K562 (cell line): Measurements from ENCODE around the gene DHX29. TPM values are rescaled to one million over a fixed set of nuclear protein-coding genes. Genes with fewer than 3 reads are reported as not detected.

Source experiments
- ATAC-seq: fragments of 200-7000 bp; cut with Tn5 transposase; 3 replicates; pipeline ENCODE4 v1.9.1; 2020; ENCODE audit warnings: moderate library complexity
- Bru-seq: library from RNA; stranded (reverse); fragments of 400-500 nt; gene quantifications from one replicate; lab custom pipeline; 2021; lab: Mats Ljungman, UMichigan
- BruChase-seq, 2 experiments: library from RNA; stranded (reverse); fragments of 400-500 nt; gene quantifications; one replicate each; lab custom pipeline; 2021; lab: Mats Ljungman, UMichigan
- BruUV-seq: library from RNA; stranded (reverse); fragments of 400-500 nt; replicated peaks from 2 replicates; lab custom pipeline; 2021; lab: Mats Ljungman, UMichigan
- CTCF ChIA-PET: fragments of 300-600 bp; formaldehyde crosslinking; extraction: SDS; loops from one replicate; lab custom pipeline; 2021; ENCODE audit warnings: low intra/inter-chr PET ratio; lab: Yijun Ruan, JAX
- POLR2A ChIA-PET: fragments of 300-600, 350-650 bp; sonication (Branson Sonifier 250); formaldehyde crosslinking; extraction: SDS; loops from one replicate; lab custom pipeline; 2021; ENCODE audit warnings: antibody characterized with exemption, inconsistent platforms; lab: Yijun Ruan, JAX
- DNase-seq, 4 experiments: peaks; one replicate each; pipeline versions ENCODE4 v3.0.0 to v3.0.0-alpha.2; 2011 to 2018; ENCODE audit warnings: low spot score in 3 of 4, mixed read lengths in 3 of 4; ENCODE audit errors: extremely low read depth in 1 of 4
- FAIRE-seq: peaks from 2 replicates; lab custom pipeline; 2011; peaks lifted over from hg19 to GRCh38; lab: Jason Lieb, UNC
- H2AFZ ChIP-seq: 2 replicates; pipeline ENCODE4 v1.6.0; 2011; ENCODE audit warnings: low read depth, low read length, control low read depth, inconsistent platforms
- H3K27ac ChIP-seq: fragments of 200-600 bp; 3 replicates; pipeline ENCODE4 v1.8.0; 2011; ENCODE audit warnings: low read depth, mild to moderate bottlenecking, control low read depth, inconsistent platforms, low read length, moderate library complexity, mixed read lengths; ENCODE audit errors: extremely low read depth
- H3K27me3 ChIP-seq, 2 experiments: fragments of 300-600 bp in 1 of 2; 2 replicates in 1 of 2; 3 replicates in 1 of 2; pipeline versions ENCODE4 v1.6.0 to v1.8.0; 2011; ENCODE audit warnings: inconsistent platforms in 2 of 2, low read length in 2 of 2, mild to moderate bottlenecking in 1 of 2, mixed read lengths in 1 of 2, moderate library complexity in 1 of 2; ENCODE audit not compliant: control insufficient read depth in 2 of 2, insufficient read depth in 2 of 2
- H3K36me3 ChIP-seq: fragments of 300-600 bp; 3 replicates; pipeline ENCODE4 v1.8.0; 2011; ENCODE audit warnings: mild to moderate bottlenecking, low read length, inconsistent platforms; ENCODE audit not compliant: control insufficient read depth, insufficient read depth
- H3K4me1 ChIP-seq, 2 experiments: fragments of 200-600 bp in 1 of 2; replicated peaks in 1 of 2; 2 replicates in 1 of 2; 3 replicates in 1 of 2; pipeline versions ENCODE4 v1.5.1 to v1.8.0; 2011; ENCODE audit warnings: inconsistent platforms in 2 of 2, low read length in 2 of 2, mild to moderate bottlenecking in 1 of 2, mixed read lengths in 1 of 2, moderate library complexity in 1 of 2; ENCODE audit not compliant: control insufficient read depth in 2 of 2, insufficient read depth in 2 of 2
- H3K4me2 ChIP-seq: 2 replicates; pipeline ENCODE4 v1.6.1; 2011; ENCODE audit warnings: low read length, control low read depth, inconsistent platforms, mixed read lengths; ENCODE audit not compliant: insufficient read depth
- H3K4me3 ChIP-seq: fragments of 200-600 bp; sonication (generic), shearing (Covaris generic); 2 replicates; pipeline ENCODE4 v1.5.1; 2016; ENCODE audit warnings: control low read depth, inconsistent platforms
- H3K79me2 ChIP-seq: fragments of 200-600 bp; 3 replicates; pipeline ENCODE4 v1.8.0; 2011; ENCODE audit warnings: low read length, inconsistent platforms; ENCODE audit not compliant: control insufficient read depth, insufficient read depth
- H3K9ac ChIP-seq, 2 experiments: 2 replicates each; pipeline versions ENCODE4 v1.6.0 to v1.6.1; 2011; ENCODE audit warnings: low read depth in 2 of 2, low read length in 2 of 2, control low read depth in 1 of 2, inconsistent platforms in 1 of 2, mild to moderate bottlenecking in 1 of 2, mixed read lengths in 1 of 2; ENCODE audit not compliant: insufficient read depth in 1 of 2
- H3K9me1 ChIP-seq: one replicate; pipeline ENCODE4 v1.6.0; 2011; ENCODE audit warnings: inconsistent platforms, mild to moderate bottlenecking, low read length, moderate library complexity; ENCODE audit not compliant: control insufficient read depth, insufficient read depth
- H3K9me3 ChIP-seq: replicated peaks from 2 replicates; pipeline ENCODE4 v1.5.1; 2011; ENCODE audit warnings: low read depth, low read length, inconsistent platforms; ENCODE audit not compliant: control insufficient read depth, insufficient read depth
- H4K20me1 ChIP-seq: replicated peaks from 2 replicates; pipeline ENCODE4 v1.6.1; 2011; ENCODE audit warnings: low read length, inconsistent platforms, mixed read lengths; ENCODE audit not compliant: control insufficient read depth, insufficient read depth
- BCOR ChIP-seq: fragments of 450-650 bp; IDR thresholded peaks from 2 replicates; pipeline ENCODE4 v1.6.1; 2016
- MCM3 ChIP-seq: fragments of 450-650 bp; IDR thresholded peaks from 2 replicates; pipeline ENCODE4 v1.6.1; 2016
- TCF15 ChIP-seq: fragments of 250-450 bp; sonication (Bioruptor Pico); IDR thresholded peaks from 2 replicates; pipeline ENCODE4 v1.8.0; 2022; ENCODE audit warnings: moderate library complexity, mild to moderate bottlenecking, inconsistent platforms
- ZNF589 ChIP-seq: fragments of 200-800 bp; sonication (Bioruptor generic); IDR thresholded peaks from 2 replicates; pipeline ENCODE4 v1.6.1; 2016; ENCODE audit warnings: low read depth, missing genetic modification characterization, missing compliant biosample characterization
- WGBS: fragments of 100-300 bp; shearing (Covaris generic); methylation state at CpG from one replicate; pipeline ENCODE4 v1.1.6; 2016; ENCODE audit warnings: low coverage, mixed read lengths; ENCODE audit not compliant: insufficient coverage; ENCODE audit errors: missing lambda C conversion rate; 5-methylcytosine and 5-hydroxymethylcytosine counted together
- in situ Hi-C: fragments of 300-500 bp; cut with MboI; formaldehyde crosslinking; loops from 4 replicates; pipeline ENCODE4 v1.15.0; 2018; ENCODE audit warnings: inconsistent platforms, mixed read lengths
- intact Hi-C: fragments of 100-400 bp; cut with micrococcal nuclease; formaldehyde crosslinking; loops from 2 replicates; pipeline ENCODE4 v1.14.2; 2022
- long read RNA-seq, 3 experiments: library from polyadenylated mRNA in 2 of 3; library from RNA in 1 of 3; unstranded in 2 of 3; stranded (forward) in 1 of 3; transcript quantifications; one replicate each; pipeline ENCODE4 v2.0.0, GENCODE V29; 2019 to 2022
- polyA minus RNA-seq, 3 experiments: library from RNA; depleted of rRNA, polyadenylated mRNA; stranded (reverse); fragments of >200 nt; gene quantifications; 2 replicates each; pipeline ENCODE4 v1.2.3, GENCODE V29; 2011
- polyA plus RNA-seq, 8 experiments: library from polyadenylated mRNA; depleted of rRNA in 4 of 8; stranded (reverse) in 5 of 8; unstranded in 3 of 8; fragments of >200 nt; fragmentation: Nextera tagmentation in 2 of 8; fragmentation: Illumina TruSeq in 1 of 8; extraction: Ambion mirVana in 2 of 8; extraction: Trizol in 1 of 8; gene quantifications; 2 replicates each; pipeline versions ENCODE4 v1.2.1 to v1.2.3, GENCODE V29; 2011 to 2014; ENCODE audit warnings: inconsistent platforms in 1 of 8, missing spikeins in 1 of 8
- total RNA-seq, 7 experiments: library from RNA; depleted of rRNA in 6 of 7; stranded (reverse); fragments of >200 nt in 6 of 7; fragmentation: Illumina TruSeq in 2 of 7; extraction: Trizol in 2 of 7; gene quantifications; 2 replicates each; pipeline versions ENCODE4 v1.2.1 to v1.2.3, GENCODE V29; 2011 to 2021; ENCODE audit warnings: low replicate concordance in 1 of 7

The DHX29 gene
- 9.4 and 39.9 TPM in 2 replicates for total RNA-seq (2011; cell fraction: chromatin; rRNA removed; ENCODE audit: low replicate concordance)
- 5.0 and 6.7 TPM in 2 replicates for total RNA-seq (2011; cell fraction: nucleolus; rRNA removed)
- 7.9 and 8.0 TPM in 2 replicates for total RNA-seq (2011; cell fraction: nucleoplasm; rRNA removed)
- total RNA-seq (2014; rRNA removed) (25.0 and 25.6 TPM in 2 replicates), total RNA-seq (2014; rRNA removed; fragmentation: Illumina TruSeq; extraction: Trizol) (37.0 and 45.6 TPM in 2 replicates), total RNA-seq (2015; rRNA removed; fragmentation: Illumina TruSeq; extraction: Trizol) (36.7 and 42.1 TPM in 2 replicates), total RNA-seq (2021) (25.2 and 26.9 TPM in 2 replicates), polyA plus RNA-seq (2011; rRNA removed) (6.3 and 8.5 TPM in 2 replicates), polyA plus RNA-seq (2014; fragmentation: Illumina TruSeq; extraction: Trizol) (28.4 and 31.0 TPM in 2 replicates), polyA plus RNA-seq (2014; fragmentation: Nextera tagmentation; extraction: Ambion mirVana) (10 to 100 TPM in 1 of 2 experiments, 1 to 10 TPM in 1; 7.5 to 12.6 TPM), polyA plus RNA-seq (2014; rRNA removed) (14.0 and 20.6 TPM in 2 replicates), polyA minus RNA-seq (2011; rRNA and poly(A)+ RNA removed) (12.5 and 18.7 TPM in 2 replicates), Bru-seq, nascent RNA (percentile 82 among the genes with signal in this experiment), BruChase-seq, experiment 1, labeled RNA remaining after a 2-hour chase (percentile 87 among the genes with signal in this experiment), BruChase-seq, experiment 2, labeled RNA remaining after a 6-hour chase (percentile 89 among the genes with signal in this experiment)
- polyA plus RNA-seq (2011; cell fraction: cytosol; rRNA removed): 1.8 and 3.4 TPM in 2 replicates
- 5.8 and 6.6 TPM in 2 replicates for polyA plus RNA-seq (2011; cell fraction: nucleus; rRNA removed)
- 15.6 and 19.2 TPM in 2 replicates for polyA plus RNA-seq (2012)
- 7.7 and 9.4 TPM in 2 replicates for polyA minus RNA-seq (2011; cell fraction: cytosol; rRNA and poly(A)+ RNA removed)
- 5.4 and 9.0 TPM in 2 replicates for polyA minus RNA-seq (2011; cell fraction: nucleus; rRNA and poly(A)+ RNA removed)
- long read RNA-seq, experiment 1, full-length matches to known transcripts: 48 of 137 reads
- long read RNA-seq, experiment 1, partial matches to known transcripts: 74 of 137 reads
- long read RNA-seq, experiment 1, other reads (novel, unspliced or antisense): 15 of 137 reads
- long read RNA-seq, experiment 2, full-length matches to known transcripts: 4 of 22 reads
- long read RNA-seq, experiment 2, partial matches to known transcripts: 12 of 22 reads
- long read RNA-seq, experiment 2, other reads (novel, unspliced or antisense): 6 of 22 reads
- long read RNA-seq, experiment 3, partial matches to known transcripts: 32 of 33 reads
- long read RNA-seq, experiment 3, other reads (novel, unspliced or antisense): 1 of 33 reads

- DNase-seq: peak; percentile 78 to 93 (median 86)
- Histone ChIP-seq H4K20me1 (no peaks in the 10 kb centered on the region), H3K27me3 (no peaks in the 10 kb centered on the region), H3K36me3 (peaks cover 27% of the 10 kb centered on the region), H3K79me2 (peaks cover 100% of the 10 kb centered on the region), H3K4me3 (peak within 1 kb of the TSS; percentile 82), H3K27ac (peak within 1 kb of the TSS; percentile 98), H3K9me3 (peaks cover 7% of the 10 kb centered on the region), H3K4me2 (peak within 1 kb of the TSS; percentile 93), H2AFZ (peak within 1 kb of the TSS; percentile 90), H3K4me1 (peaks cover 3 to 15% of the 10 kb centered on the region in 2 experiments; a peak in 4 of 5 replicates), H3K9ac (peak within 1 kb of the TSS; percentile 99 to 100), H3K9me1 (no peaks in the 10 kb centered on the region)
- under 1% methylated on average over 58 of the region's 62 CpGs for WGBS
- intact Hi-C loops (loop anchor here (5.0 to 10.0 kb wide), 2 partner anchors 80 to 133 kb away; partner anchors contain the start of genes CDC20B and MCIDAS), in situ Hi-C loops (no loop called here)
- FAIRE-seq: peak; percentile 81
- POLR2A ChIA-PET: interaction anchor here (0.9 to 2.3 kb wide), 10 partner anchors 9 to 80 kb away, joined by 3 to 8 read pairs (median 4); partner anchors contain the start of genes CCNO and MCIDAS
- ATAC-seq: peak; percentile 88
- CTCF ChIA-PET: no interaction called here
- no TSS peak for BruUV-seq
- no peak for TF ChIP-seq MCM3
- peak; percentile 42; the same call in 1 of the 2 replicates for TF ChIP-seq BCOR
- TF ChIP-seq TCF15 (CRISPR knock-in tag): no peak
- peak; percentile 43; the same call in 1 of the 2 replicates for TF ChIP-seq ZNF589 (CRISPR knock-in tag)
Observed at GRCh38 chr5:55307383-55308253, at the start of gene DHX29, which contains the start of gene MTREX. Gene DHX29, minus strand, starts transcription at chr5:55307694. Its CDS starts 121 bp downstream, at chr5:55307573. Gene MTREX, plus strand, starts transcription at chr5:55307989. Its CDS starts 25 bp downstream, at chr5:55308014.
